AG04450 (cell line): ENCODE measurements around the gene MPPED2. TPM values are rescaled to one million over a fixed set of nuclear protein-coding genes. Genes with fewer than 3 reads are reported as not detected.

Experiments used
- CTCF ChIA-PET: fragments of 300-600, 350-600 bp; formaldehyde crosslinking; extraction: SDS; loops from one replicate; lab custom pipeline; 2022; ENCODE audit warnings: antibody characterized with exemption, inconsistent platforms; lab: Charles Lee
- POLR2A ChIA-PET: fragments of 350-600 bp; formaldehyde crosslinking; extraction: SDS; loops from one replicate; lab custom pipeline; 2021; ENCODE audit warnings: antibody characterized with exemption, inconsistent platforms; lab: Yijun Ruan, JAX
- DNase-seq: peaks from one replicate; pipeline ENCODE4 v3.0.0-alpha.2; 2011; ENCODE audit warnings: low read depth, low spot score
- H3K27ac ChIP-seq: one replicate; pipeline ENCODE4 v1.5.1; 2012; ENCODE audit warnings: low read depth, low read length, control low read depth
- H3K27me3 ChIP-seq: one replicate; pipeline ENCODE4 v1.6.0; 2012; ENCODE audit warnings: low read length; ENCODE audit not compliant: control insufficient read depth, insufficient read depth
- H3K4me3 ChIP-seq: 2 replicates; pipeline ENCODE4 v1.5.1; 2011; ENCODE audit warnings: mild to moderate bottlenecking, low read depth, low read length, control low read depth
- H3K9me3 ChIP-seq: 2 replicates; pipeline ENCODE4 v1.5.1; 2012; ENCODE audit warnings: low read length; ENCODE audit not compliant: control insufficient read depth, insufficient read depth
- CTCF ChIP-seq: IDR thresholded peaks from 2 replicates; pipeline ENCODE4 v1.5.1; 2011; ENCODE audit warnings: low read depth, low read length, control low read depth, inconsistent platforms
- polyA plus RNA-seq: library from polyadenylated mRNA; depleted of rRNA; stranded (reverse); fragments of >200 nt; gene quantifications from 2 replicates; pipeline ENCODE4 v1.2.3, GENCODE V29; 2011

MPPED2 gene
- polyA plus RNA-seq, 1 experiment: not detected

- Histone ChIP-seq H3K27ac (no peak overlapping the region), H3K9me3 (no peaks in the 10 kb centered on the region), H3K27me3 (no peaks in the 10 kb centered on the region), H3K4me3 (no peak overlapping the region)
- CTCF ChIA-PET: no interaction called here
- POLR2A ChIA-PET: no interaction called here
- TF ChIP-seq CTCF: no peak
- DNase-seq: no peak
Measured at GRCh38 chr11:30424844-30425243, 161.3 kb downstream of the MPPED2 start.

- H3K27me3 ChIP-seq: no peaks in the 10 kb centered on the region
- H3K27ac ChIP-seq: no peak overlapping the region
- no peaks in the 10 kb centered on the region for H3K9me3 ChIP-seq
- H3K4me3 ChIP-seq: no peak overlapping the region
- no peak for TF ChIP-seq CTCF
- DNase-seq: no peak
- ChIA-PET CTCF (no interaction called here), POLR2A (no interaction called here)
Measured at GRCh38 chr11:30424321-30424720, 161.8 kb downstream of the MPPED2 start.

- no peak for DNase-seq
- Histone ChIP-seq H3K27me3 (no peaks in the 10 kb centered on the region), H3K27ac (no peak overlapping the region), H3K4me3 (no peak overlapping the region), H3K9me3 (no peaks in the 10 kb centered on the region)
- ChIA-PET CTCF (no interaction called here), POLR2A (no interaction called here)
- TF ChIP-seq CTCF: no peak
Measured at GRCh38 chr11:30423886-30424285, 162.3 kb downstream of the MPPED2 start.

GRCh38 chr11:30423279-30423648 is 162.9 kb downstream of the MPPED2 start:
- H3K27me3 ChIP-seq: no peaks in the 10 kb centered on the region
- CTCF ChIA-PET: no interaction called here
- H3K4me3 ChIP-seq: no peak overlapping the region
- no peak overlapping the region for H3K27ac ChIP-seq
- no peaks in the 10 kb centered on the region for H3K9me3 ChIP-seq
- no peak for DNase-seq
- POLR2A ChIA-PET: no interaction called here
- TF ChIP-seq CTCF: no peak

- no peak for DNase-seq
- H3K27ac ChIP-seq: no peak overlapping the region
- no peaks in the 10 kb centered on the region for H3K9me3 ChIP-seq
- POLR2A ChIA-PET: no interaction called here
- no peaks in the 10 kb centered on the region for H3K27me3 ChIP-seq
- no peak overlapping the region for H3K4me3 ChIP-seq
- CTCF ChIA-PET: no interaction called here
- TF ChIP-seq CTCF: no peak
Measured at GRCh38 chr11:30422447-30423278, 163.5 kb downstream of the MPPED2 start.
